ENCODE data around the gene F13B. TPM values are rescaled to one million over a fixed set of nuclear protein-coding genes. Genes with fewer than 3 reads are reported as not detected.

The F13B gene
- total and polyA plus RNA-seq, 2 donors (not counting 3 experiments of a cell fraction or from before 2014, with no cell fraction given): not detected

DNA sequence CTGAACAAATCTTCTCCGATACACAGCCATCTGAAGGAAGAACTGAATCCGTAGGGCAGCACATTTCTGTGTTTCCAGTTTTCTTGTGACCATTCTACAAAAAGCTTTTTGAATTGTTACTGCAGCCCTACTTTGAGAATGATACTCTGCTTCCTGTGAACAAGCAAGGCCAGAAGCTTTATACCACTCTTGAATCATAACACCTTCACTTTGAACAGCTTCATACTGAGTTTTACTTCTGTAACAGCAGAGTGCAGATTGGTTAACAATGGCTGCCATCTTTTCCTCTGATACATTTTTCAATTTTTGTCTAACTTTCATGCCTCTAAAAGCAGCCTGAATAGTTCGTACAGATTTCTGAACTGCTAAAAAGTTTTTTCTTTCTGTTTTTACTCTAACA lies 33.6 kb upstream of the F13B start:
- DNase-seq (ENCODE audit: low read depth, low spot score): no peak
- Histone ChIP-seq H3K36me3 (ENCODE audit: control insufficient read depth in 2 of 2, extremely low read depth in 1 of 2, insufficient read depth in 2 of 2, low read length in 2 of 2) (peaks cover 0 to 16% of the 10 kb centered on the region in 2 experiments), H3K9ac (replicated peaks; ENCODE audit: extremely low read depth, insufficient read depth, low read length) (no peak overlapping the region), H3K27ac (ENCODE audit: insufficient read depth, low read depth, low read length) (no peak overlapping the region), H4K20me1 (replicated peaks; ENCODE audit: control insufficient read depth, extremely low read depth, insufficient read depth, low read length) (no peaks in the 10 kb centered on the region), H3K9me3 (replicated peaks; ENCODE audit: control insufficient read depth, insufficient read depth, low read length) (no peaks in the 10 kb centered on the region), H3K9me1 (replicated peaks; ENCODE audit: control insufficient read depth, extremely low read depth, insufficient read depth, low read length) (no peaks in the 10 kb centered on the region), H3K4me2 (ENCODE audit: insufficient read depth, low read length) (no peak overlapping the region), H3K27me3 (ENCODE audit: control insufficient read depth in 2 of 2, insufficient read depth in 2 of 2, low read length in 2 of 2) (no peaks in the 10 kb centered on the region), H2AFZ (ENCODE audit: low read depth, low read length) (no peak overlapping the region), H3K4me1 (ENCODE audit: control insufficient read depth, extremely low read depth, insufficient read depth, low read length) (no peaks in the 10 kb centered on the region), H3K79me2 (ENCODE audit: control insufficient read depth, insufficient read depth, low read length) (no peaks in the 10 kb centered on the region), H3K4me3 (replicated peaks in 1 of 3; ENCODE audit: insufficient read depth in 1 of 3, low read depth in 1 of 3, low read length in 3 of 3) (no peak overlapping the region)
- no TSS peak for BruUV-seq (replicated peaks)
- no peak for FAIRE-seq
- TF ChIP-seq, protein P1, sequence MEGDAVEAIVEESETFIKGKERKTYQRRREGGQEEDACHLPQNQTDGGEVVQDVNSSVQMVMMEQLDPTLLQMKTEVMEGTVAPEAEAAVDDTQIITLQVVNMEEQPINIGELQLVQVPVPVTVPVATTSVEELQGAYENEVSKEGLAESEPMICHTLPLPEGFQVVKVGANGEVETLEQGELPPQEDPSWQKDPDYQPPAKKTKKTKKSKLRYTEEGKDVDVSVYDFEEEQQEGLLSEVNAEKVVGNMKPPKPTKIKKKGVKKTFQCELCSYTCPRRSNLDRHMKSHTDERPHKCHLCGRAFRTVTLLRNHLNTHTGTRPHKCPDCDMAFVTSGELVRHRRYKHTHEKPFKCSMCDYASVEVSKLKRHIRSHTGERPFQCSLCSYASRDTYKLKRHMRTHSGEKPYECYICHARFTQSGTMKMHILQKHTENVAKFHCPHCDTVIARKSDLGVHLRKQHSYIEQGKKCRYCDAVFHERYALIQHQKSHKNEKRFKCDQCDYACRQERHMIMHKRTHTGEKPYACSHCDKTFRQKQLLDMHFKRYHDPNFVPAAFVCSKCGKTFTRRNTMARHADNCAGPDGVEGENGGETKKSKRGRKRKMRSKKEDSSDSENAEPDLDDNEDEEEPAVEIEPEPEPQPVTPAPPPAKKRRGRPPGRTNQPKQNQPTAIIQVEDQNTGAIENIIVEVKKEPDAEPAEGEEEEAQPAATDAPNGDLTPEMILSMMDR (IDR thresholded peaks at IDR 0.05; ENCODE audit: extremely low read depth in 1 of 2, insufficient read depth in 1 of 2, low read depth in 1 of 2, low read length in 2 of 2): no peak
- TF ChIP-seq GATA2 (IDR thresholded peaks at IDR 0.05; ENCODE audit: insufficient read depth, insufficient read length, low read depth, low read length) (no peak), POLR2AphosphoS5 (IDR thresholded peaks at IDR 0.05; ENCODE audit: insufficient read depth, low read depth, low read length) (no peak), JUN (IDR thresholded peaks at IDR 0.05; ENCODE audit: borderline replicate concordance, insufficient read depth, insufficient read length, low read depth) (no peak), MYC (IDR thresholded peaks at IDR 0.05; ENCODE audit: low read depth, low read length) (no peak), POLR2A (IDR thresholded peaks at IDR 0.05; ENCODE audit: low read depth, low read length) (no peak), FOS (IDR thresholded peaks at IDR 0.05; ENCODE audit: borderline replicate concordance, insufficient read depth, low read length) (no peak), EZH2 (IDR thresholded peaks at IDR 0.05; ENCODE audit: borderline replicate concordance, low read depth, low read length, severe bottlenecking) (no peak)
- TF ChIP-seq, protein P2, sequence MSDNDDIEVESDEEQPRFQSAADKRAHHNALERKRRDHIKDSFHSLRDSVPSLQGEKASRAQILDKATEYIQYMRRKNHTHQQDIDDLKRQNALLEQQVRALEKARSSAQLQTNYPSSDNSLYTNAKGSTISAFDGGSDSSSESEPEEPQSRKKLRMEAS (IDR thresholded peaks at IDR 0.05; ENCODE audit: insufficient read depth, insufficient read length): no peak
- CTCF ChIA-PET: no interaction called here
- dilution Hi-C loops (cut with MboI; ENCODE audit: extremely low pct_ligation_motif_present, low sequenced_read_pairs) (no loop called here), intact Hi-C loops (cut with micrococcal nuclease) (no loop called here)
- POLR2A ChIA-PET: no interaction called here
